Mesendoderm (in vitro differentiated cells): ENCODE data around the gene SECTM1.

Experiments used
- DNase-seq: peaks from one replicate; pipeline ENCODE4 v3.0.0; 2013
- H2AK5ac ChIP-seq: 2 replicates; pipeline ENCODE4 v1.6.1; 2013; ENCODE audit warnings: low read length, inconsistent platforms
- H2BK120ac ChIP-seq: 2 replicates; pipeline ENCODE4 v1.6.1; 2013; ENCODE audit warnings: low read depth, mild to moderate bottlenecking, low read length, moderate library complexity, mixed read lengths
- H2BK15ac ChIP-seq: replicated peaks from 2 replicates; pipeline ENCODE4 v1.6.1; 2013; ENCODE audit warnings: low read depth, mild to moderate bottlenecking, moderate library complexity
- H2BK5ac ChIP-seq: 2 replicates; pipeline ENCODE4 v1.6.1; 2013; ENCODE audit warnings: low read length, inconsistent platforms
- H3K18ac ChIP-seq: 2 replicates; pipeline ENCODE4 v1.6.1; 2013; ENCODE audit warnings: mild to moderate bottlenecking, low read length, mixed read lengths
- H3K23ac ChIP-seq: one replicate; pipeline ENCODE4 v1.6.1; 2013; ENCODE audit warnings: low read length
- H3K27ac ChIP-seq: 2 replicates; pipeline ENCODE4 v1.5.1; 2013; ENCODE audit warnings: low read depth, mild to moderate bottlenecking, inconsistent platforms, low read length, moderate library complexity
- H3K27me3 ChIP-seq: 2 replicates; pipeline ENCODE4 v1.6.1; 2013; ENCODE audit warnings: low read length, control low read depth, mild to moderate bottlenecking, inconsistent platforms; ENCODE audit not compliant: insufficient read depth, poor library complexity
- H3K36me3 ChIP-seq: 2 replicates; pipeline ENCODE4 v1.6.1; 2013; ENCODE audit warnings: low read length, inconsistent platforms; ENCODE audit not compliant: control insufficient read depth, insufficient read depth
- H3K4ac ChIP-seq: one replicate; pipeline ENCODE4 v1.6.1; 2013; ENCODE audit warnings: low read depth, mild to moderate bottlenecking, low read length, moderate library complexity
- H3K4me1 ChIP-seq: 2 replicates; pipeline ENCODE4 v1.6.1; 2013; ENCODE audit warnings: low read depth, low read length, inconsistent platforms; ENCODE audit not compliant: control insufficient read depth
- H3K4me2 ChIP-seq: 2 replicates; pipeline ENCODE4 v1.6.1; 2013; ENCODE audit warnings: low read length
- H3K4me3 ChIP-seq: 2 replicates; pipeline ENCODE4 v1.5.1; 2013; ENCODE audit warnings: mild to moderate bottlenecking, low read length
- H3K56ac ChIP-seq: one replicate; pipeline ENCODE4 v1.6.1; 2013; ENCODE audit warnings: low read length
- H3K79me1 ChIP-seq: 2 replicates; pipeline ENCODE4 v1.6.1; 2013; ENCODE audit warnings: low read length, inconsistent platforms
- H3K79me2 ChIP-seq: 2 replicates; pipeline ENCODE4 v1.6.1; 2013; ENCODE audit warnings: mild to moderate bottlenecking, low read length; ENCODE audit not compliant: control insufficient read depth, insufficient read depth
- H3K9ac ChIP-seq: 2 replicates; pipeline ENCODE4 v1.6.1; 2013; ENCODE audit warnings: low read length, inconsistent platforms
- H4K5ac ChIP-seq: one replicate; pipeline ENCODE4 v1.6.1; 2013; ENCODE audit warnings: low read length
- H4K8ac ChIP-seq: one replicate; pipeline ENCODE4 v1.6.1; 2013; ENCODE audit warnings: low read depth, mild to moderate bottlenecking, control low read depth, low read length, moderate library complexity
- WGBS: extraction: QIAGEN DNeasy Blood & Tissue Kit; methylation state at CpG from one replicate; pipeline ENCODE4 v1.1.7; 2013; ENCODE audit warnings: low lambda C conversion rate, missing lambda C conversion rate; ENCODE audit not compliant: insufficient coverage; ENCODE audit errors: extremely low coverage; 5-methylcytosine and 5-hydroxymethylcytosine counted together

The SECTM1 gene

GRCh38 chr17:82339634-82340580, 6.3 kb upstream of the SECTM1 start:
- no peak overlapping the region for H3K27ac ChIP-seq
- H3K18ac ChIP-seq = no peak overlapping the region
- no peak overlapping the region for H4K8ac ChIP-seq
- H3K56ac ChIP-seq = no peak overlapping the region
- no peak overlapping the region for H2BK15ac ChIP-seq
- peaks cover 5% of the 10 kb centered on the region for H3K27me3 ChIP-seq
- no CpG with 5 or more reads among the region's 10 CpGs for WGBS
- H2BK5ac ChIP-seq = no peak overlapping the region
- no peaks in the 10 kb centered on the region for H3K79me2 ChIP-seq
- DNase-seq = no peak
- H3K4me3 ChIP-seq = no peak overlapping the region
- H3K4me1 ChIP-seq = no peaks in the 10 kb centered on the region
- no peak overlapping the region for H3K4ac ChIP-seq
- H3K4me2 ChIP-seq = no peak overlapping the region
- H3K79me1 ChIP-seq = no peaks in the 10 kb centered on the region
- no peak overlapping the region for H2BK120ac ChIP-seq
- H3K23ac ChIP-seq = no peak overlapping the region
- H4K5ac ChIP-seq = no peak overlapping the region
- H3K9ac ChIP-seq = no peak overlapping the region
- no peak overlapping the region for H2AK5ac ChIP-seq
- no peaks in the 10 kb centered on the region for H3K36me3 ChIP-seq

DNA sequence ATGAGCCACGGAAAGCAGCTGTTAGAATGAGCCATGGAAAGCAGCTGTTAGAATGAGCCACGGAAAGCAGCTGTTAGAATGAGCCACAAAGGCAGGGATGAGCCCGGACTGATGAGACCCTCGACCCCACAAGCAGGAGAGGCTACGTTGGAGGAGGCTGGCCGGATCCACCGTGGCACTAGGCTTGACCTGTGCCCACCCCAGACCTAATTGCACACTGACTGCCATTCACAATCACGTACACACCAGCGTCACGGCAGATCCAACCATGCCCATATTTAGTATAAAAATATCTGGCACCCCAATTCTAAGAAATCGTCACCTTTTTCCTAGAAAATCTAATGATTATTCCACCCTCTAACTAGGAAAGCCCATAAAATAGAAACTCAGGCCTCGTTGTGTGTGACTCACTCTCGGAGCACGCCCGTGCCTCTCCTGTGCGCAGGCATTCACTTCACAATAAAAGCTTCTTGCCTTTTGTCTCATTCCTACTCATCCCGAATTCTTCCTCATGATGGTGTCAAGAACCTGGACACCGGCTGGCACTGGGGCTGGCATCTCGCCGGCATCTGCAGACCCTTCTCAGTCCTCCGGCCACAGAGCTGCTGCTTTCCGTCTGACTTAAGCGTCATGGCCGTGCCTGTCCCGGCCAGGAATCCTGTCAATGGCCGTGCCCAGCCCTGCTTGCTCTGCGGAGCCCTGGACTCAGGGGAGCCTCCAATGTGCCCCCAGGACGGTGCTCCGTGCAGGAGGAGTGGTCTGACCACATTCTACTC, 5.5 kb upstream of the SECTM1 start:
- peak; percentile 70 for DNase-seq
- no peak overlapping the region for H3K27ac ChIP-seq
- H4K8ac ChIP-seq = no peak overlapping the region
- no CpG with 5 or more reads among the region's 29 CpGs for WGBS
- H2BK120ac ChIP-seq = no peak overlapping the region
- no peak overlapping the region for H3K4me3 ChIP-seq
- H3K36me3 ChIP-seq = no peaks in the 10 kb centered on the region
- no peak overlapping the region for H2BK5ac ChIP-seq
- no peak overlapping the region for H3K18ac ChIP-seq
- H4K5ac ChIP-seq = no peak overlapping the region
- H3K27me3 ChIP-seq = peaks cover 14% of the 10 kb centered on the region
- no peak overlapping the region for H2AK5ac ChIP-seq
- H2BK15ac ChIP-seq = no peak overlapping the region
- H3K4me2 ChIP-seq = no peak overlapping the region
- no peaks in the 10 kb centered on the region for H3K79me2 ChIP-seq
- H3K4me1 ChIP-seq = no peaks in the 10 kb centered on the region
- no peaks in the 10 kb centered on the region for H3K79me1 ChIP-seq
- no peak overlapping the region for H3K9ac ChIP-seq
- H3K4ac ChIP-seq = no peak overlapping the region
- H3K23ac ChIP-seq = no peak overlapping the region
- no peak overlapping the region for H3K56ac ChIP-seq

DNA sequence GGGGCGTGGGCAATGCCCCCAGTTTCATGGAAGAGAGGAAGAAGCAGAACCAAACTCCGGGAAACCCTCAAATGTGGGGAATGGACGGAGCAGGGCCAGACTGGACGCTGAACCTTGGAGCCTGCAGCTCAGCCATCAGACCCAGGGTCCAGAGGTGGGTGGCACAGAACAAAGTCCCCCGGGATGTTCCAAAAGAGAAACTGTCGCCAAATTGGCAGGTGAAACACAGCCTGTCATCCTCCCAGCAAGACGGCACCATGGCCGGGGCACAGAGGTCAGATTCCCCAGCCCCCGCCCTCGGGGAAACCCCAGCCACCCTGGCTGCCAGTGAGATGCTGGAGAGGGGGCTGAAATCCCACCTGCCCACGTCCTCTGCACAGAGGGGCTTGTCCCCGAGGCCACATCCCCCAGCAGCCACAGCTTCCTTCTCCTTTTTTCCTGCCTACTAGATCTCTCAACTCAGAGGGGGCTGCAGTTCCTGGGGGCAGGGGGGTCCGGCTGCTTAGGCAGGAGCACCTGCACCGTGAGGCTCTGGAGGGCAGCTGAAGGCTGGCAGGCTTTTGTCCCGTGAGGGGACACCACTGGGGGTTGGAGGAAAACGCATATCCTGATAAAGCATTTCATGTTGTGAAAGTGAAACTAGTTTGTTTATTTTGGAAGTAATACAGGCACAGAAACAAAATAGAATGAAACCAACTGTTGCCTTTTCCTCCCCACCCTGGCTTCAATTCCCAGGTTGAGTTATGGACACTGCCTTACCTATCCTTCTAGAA, 1.2 kb upstream of the SECTM1 start:
- H2AK5ac ChIP-seq = no peak overlapping the region
- no peaks in the 10 kb centered on the region for H3K36me3 ChIP-seq
- no peak overlapping the region for H3K27ac ChIP-seq
- H3K18ac ChIP-seq = no peak overlapping the region
- no peak overlapping the region for H4K5ac ChIP-seq
- no peak overlapping the region for H2BK15ac ChIP-seq
- H3K4me1 ChIP-seq = no peaks in the 10 kb centered on the region
- H4K8ac ChIP-seq = no peak overlapping the region
- H3K4me2 ChIP-seq = no peak overlapping the region
- H3K27me3 ChIP-seq = peaks cover 26% of the 10 kb centered on the region
- no peak overlapping the region for H3K23ac ChIP-seq
- no CpG with 5 or more reads among the region's 16 CpGs for WGBS
- no peak overlapping the region for H3K56ac ChIP-seq
- no peaks in the 10 kb centered on the region for H3K79me2 ChIP-seq
- DNase-seq = no peak
- no peak overlapping the region for H2BK5ac ChIP-seq
- H3K4me3 ChIP-seq = no peak overlapping the region
- H3K4ac ChIP-seq = no peak overlapping the region
- H2BK120ac ChIP-seq = no peak overlapping the region
- no peaks in the 10 kb centered on the region for H3K79me1 ChIP-seq
- no peak overlapping the region for H3K9ac ChIP-seq

- Histone ChIP-seq H3K36me3 (no peaks in the 10 kb centered on the region), H4K5ac (no peak overlapping the region), H3K23ac (no peak overlapping the region)
These were observed 647 bp upstream of the SECTM1 start for GRCh38 chr17:82334204-82334621.

GRCh38 chr17:82332669-82333278, 792 bp downstream of the SECTM1 start:
- DNase-seq = no peak
- no peak overlapping the region for H3K27ac ChIP-seq
- H2BK15ac ChIP-seq = no peak overlapping the region
- no peak overlapping the region for H3K9ac ChIP-seq
- no peaks in the 10 kb centered on the region for H3K4me1 ChIP-seq
- peaks cover 26% of the 10 kb centered on the region for H3K27me3 ChIP-seq
- no peaks in the 10 kb centered on the region for H3K79me2 ChIP-seq
- H3K18ac ChIP-seq = no peak overlapping the region
- H2BK120ac ChIP-seq = no peak overlapping the region
- no peaks in the 10 kb centered on the region for H3K36me3 ChIP-seq
- H4K8ac ChIP-seq = no peak overlapping the region
- H3K4me2 ChIP-seq = no peak overlapping the region
- no peak overlapping the region for H3K4ac ChIP-seq
- H2BK5ac ChIP-seq = no peak overlapping the region
- no peak overlapping the region for H2AK5ac ChIP-seq
- H4K5ac ChIP-seq = no peak overlapping the region
- H3K79me1 ChIP-seq = no peaks in the 10 kb centered on the region
- no peak overlapping the region for H3K23ac ChIP-seq
- no peak overlapping the region for H3K56ac ChIP-seq
- no peak overlapping the region for H3K4me3 ChIP-seq
- WGBS = no CpG with 5 or more reads among the region's 32 CpGs

More at GRCh38 chr17:82334204-82334621, 647 bp upstream of the SECTM1 start:
- Histone ChIP-seq H3K27ac (no peak overlapping the region), H2BK5ac (no peak overlapping the region), H3K4me2 (no peak overlapping the region), H3K18ac (no peak overlapping the region), H2BK120ac (no peak overlapping the region), H2BK15ac (no peak overlapping the region), H3K27me3 (peaks cover 26% of the 10 kb centered on the region), H3K4me3 (no peak overlapping the region), H3K9ac (no peak overlapping the region), H3K4ac (no peak overlapping the region), H3K79me2 (no peaks in the 10 kb centered on the region), H2AK5ac (no peak overlapping the region), H3K4me1 (no peaks in the 10 kb centered on the region), H3K79me1 (no peaks in the 10 kb centered on the region), H3K56ac (no peak overlapping the region), H4K8ac (no peak overlapping the region)
- DNase-seq = no peak
- WGBS = no CpG with 5 or more reads among the region's 25 CpGs
